ENCODE measurements around the gene ARHGEF12. TPM values are rescaled to one million over a fixed set of nuclear protein-coding genes. Genes with fewer than 3 reads are reported as not detected.

The ARHGEF12 gene
- total RNA-seq, 1 donor from 2014 or later, result 83.1 TPM

GRCh38 chr11:120394119-120394518 is 57.9 kb downstream of the ARHGEF12 start:
- Mint-ChIP-seq H3K9me3 (ENCODE audit: unreplicated experiment) (no peaks in the 10 kb centered on the region), H3K36me3 (ENCODE audit: low read depth, unreplicated experiment) (peaks cover 6% of the 10 kb centered on the region), H3K4me3 (ENCODE audit: unreplicated experiment) (no peak overlapping the region), H3K27ac (ENCODE audit: unreplicated experiment) (peak overlapping the region; percentile 91), H3K4me1 (ENCODE audit: low read depth, unreplicated experiment) (peaks cover 45% of the 10 kb centered on the region), H3K27me3 (ENCODE audit: low read depth, unreplicated experiment) (no peaks in the 10 kb centered on the region)
- no peak overlapping the region for H3K27ac ChIP-seq (ENCODE audit: low read depth, low read length)
- no peak overlapping the region for H3K9ac ChIP-seq (ENCODE audit: low read length)
- H4K20me1 ChIP-seq (ENCODE audit: insufficient read depth, low read length), result peaks cover 30% of the 10 kb centered on the region
- no peaks in the 10 kb centered on the region for H3K36me3 ChIP-seq (ENCODE audit: insufficient read depth, low read length)
- H3K4me3 ChIP-seq (ENCODE audit: insufficient read depth, low read depth, low read length), result no peak overlapping the region
- no peak overlapping the region for H2AFZ ChIP-seq (ENCODE audit: low read depth, low read length)
- H3K4me2 ChIP-seq (ENCODE audit: low read length), result no peak overlapping the region
- FAIRE-seq (no peak), DNase-seq (ENCODE audit: low read depth) (no peak)
- peaks cover 99% of the 10 kb centered on the region for H3K79me2 ChIP-seq (ENCODE audit: insufficient read depth, low read length)
- TF ChIP-seq EZH2 (IDR thresholded peaks at IDR 0.05; ENCODE audit: insufficient read depth, low read length) (no peak), CTCF (IDR thresholded peaks at IDR 0.05; ENCODE audit: insufficient read depth, low read depth, low read length) (no peak)
- H3K4me1 ChIP-seq (ENCODE audit: insufficient read depth, low read length), result peaks cover 23% of the 10 kb centered on the region
- H3K27me3 ChIP-seq (ENCODE audit: insufficient read depth, low read length), result no peaks in the 10 kb centered on the region
- no peaks in the 10 kb centered on the region for H3K9me3 ChIP-seq (ENCODE audit: insufficient read depth, low read depth, low read length)

GRCh38 chr11:120395778-120396177 is 59.6 kb downstream of the ARHGEF12 start:
- no peak overlapping the region for H3K27ac Mint-ChIP-seq (ENCODE audit: unreplicated experiment)
- peaks cover 2% of the 10 kb centered on the region for H3K36me3 Mint-ChIP-seq (ENCODE audit: low read depth, unreplicated experiment)
- FAIRE-seq, result no peak
- TF ChIP-seq EZH2 (IDR thresholded peaks at IDR 0.05; ENCODE audit: insufficient read depth, low read length) (no peak), CTCF (IDR thresholded peaks at IDR 0.05; ENCODE audit: insufficient read depth, low read depth, low read length) (no peak)
- no peaks in the 10 kb centered on the region for H3K9me3 ChIP-seq (ENCODE audit: insufficient read depth, low read depth, low read length)
- H3K4me1 ChIP-seq (ENCODE audit: insufficient read depth, low read length), result peaks cover 38% of the 10 kb centered on the region
- no peaks in the 10 kb centered on the region for H3K36me3 ChIP-seq (ENCODE audit: insufficient read depth, low read length)
- no peaks in the 10 kb centered on the region for H3K27me3 Mint-ChIP-seq (ENCODE audit: low read depth, unreplicated experiment)
- H3K27me3 ChIP-seq (ENCODE audit: insufficient read depth, low read length), result no peaks in the 10 kb centered on the region
- H3K27ac ChIP-seq (ENCODE audit: low read depth, low read length), result no peak overlapping the region
- H3K4me3 Mint-ChIP-seq (ENCODE audit: unreplicated experiment), result no peak overlapping the region
- H2AFZ ChIP-seq (ENCODE audit: low read depth, low read length), result no peak overlapping the region
- no peak overlapping the region for H3K4me3 ChIP-seq (ENCODE audit: insufficient read depth, low read depth, low read length)
- peaks cover 91% of the 10 kb centered on the region for H3K79me2 ChIP-seq (ENCODE audit: insufficient read depth, low read length)
- no peak overlapping the region for H3K9ac ChIP-seq (ENCODE audit: low read length)
- no peak overlapping the region for H3K4me2 ChIP-seq (ENCODE audit: low read length)
- DNase-seq (ENCODE audit: low read depth), result no peak
- H3K9me3 Mint-ChIP-seq (ENCODE audit: unreplicated experiment), result no peaks in the 10 kb centered on the region
- H3K4me1 Mint-ChIP-seq (ENCODE audit: low read depth, unreplicated experiment), result peaks cover 50% of the 10 kb centered on the region
- peaks cover 19% of the 10 kb centered on the region for H4K20me1 ChIP-seq (ENCODE audit: insufficient read depth, low read length)

GRCh38 chr11:120398132-120398531 is 61.9 kb downstream of the ARHGEF12 start:
- H3K4me3 ChIP-seq (ENCODE audit: insufficient read depth, low read depth, low read length), result no peak overlapping the region
- H3K79me2 ChIP-seq (ENCODE audit: insufficient read depth, low read length), result peaks cover 89% of the 10 kb centered on the region
- no peaks in the 10 kb centered on the region for H3K36me3 ChIP-seq (ENCODE audit: insufficient read depth, low read length)
- Mint-ChIP-seq H3K36me3 (ENCODE audit: low read depth, unreplicated experiment) (peaks cover 2% of the 10 kb centered on the region), H3K27me3 (ENCODE audit: low read depth, unreplicated experiment) (no peaks in the 10 kb centered on the region), H3K27ac (ENCODE audit: unreplicated experiment) (peak overlapping the region; percentile 54), H3K4me1 (ENCODE audit: low read depth, unreplicated experiment) (peaks cover 40% of the 10 kb centered on the region), H3K4me3 (ENCODE audit: unreplicated experiment) (peak overlapping the region; percentile 2), H3K9me3 (ENCODE audit: unreplicated experiment) (no peaks in the 10 kb centered on the region)
- H3K27ac ChIP-seq (ENCODE audit: low read depth, low read length), result peak overlapping the region; percentile 40
- peak; percentile 77 for FAIRE-seq
- peaks cover 34% of the 10 kb centered on the region for H3K4me1 ChIP-seq (ENCODE audit: insufficient read depth, low read length)
- H3K9me3 ChIP-seq (ENCODE audit: insufficient read depth, low read depth, low read length), result no peaks in the 10 kb centered on the region
- no peak for TF ChIP-seq CTCF (IDR thresholded peaks at IDR 0.05; ENCODE audit: insufficient read depth, low read depth, low read length)
- TF ChIP-seq EZH2 (IDR thresholded peaks at IDR 0.05; ENCODE audit: insufficient read depth, low read length), result no peak
- H4K20me1 ChIP-seq (ENCODE audit: insufficient read depth, low read length), result peaks cover 8% of the 10 kb centered on the region
- H3K9ac ChIP-seq (ENCODE audit: low read length), result no peak overlapping the region
- no peak overlapping the region for H2AFZ ChIP-seq (ENCODE audit: low read depth, low read length)
- H3K27me3 ChIP-seq (ENCODE audit: insufficient read depth, low read length), result no peaks in the 10 kb centered on the region
- H3K4me2 ChIP-seq (ENCODE audit: low read length), result peak overlapping the region; percentile 64
- DNase-seq (ENCODE audit: low read depth), result peak; percentile 76
